ENCODE data around the gene OR6C65.

DNA sequence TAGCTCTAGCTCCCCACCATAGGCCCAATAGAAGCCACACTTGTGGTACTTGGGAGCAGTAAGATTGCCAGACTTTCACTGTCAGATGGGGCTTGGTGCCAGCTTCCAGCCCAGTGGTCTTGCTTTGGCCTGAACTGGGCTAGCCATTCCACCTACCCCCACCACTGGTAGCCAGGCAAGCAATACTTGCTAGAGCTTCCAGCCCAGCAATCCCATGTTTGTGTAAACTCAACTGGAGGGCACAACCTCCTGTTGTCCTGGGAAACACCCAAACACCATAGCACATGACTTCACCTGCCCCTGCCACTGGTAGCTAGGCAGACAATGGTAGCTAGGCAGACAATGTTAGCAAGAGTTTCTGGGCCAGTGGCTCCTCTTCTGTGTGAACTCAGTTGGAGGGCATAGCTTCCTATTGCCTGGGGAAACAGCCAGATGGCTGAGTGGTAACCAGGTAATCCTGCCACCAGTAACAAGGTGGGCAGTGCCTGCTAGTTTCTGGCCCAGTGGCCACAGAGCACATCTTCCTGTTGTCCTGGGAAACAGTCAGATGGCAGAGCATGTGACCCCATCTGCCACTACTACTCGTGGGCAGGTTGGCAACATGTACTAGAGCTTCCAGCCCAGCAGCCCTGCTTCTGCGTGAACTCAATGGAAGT, 20.1 kb downstream of the OR6C65 start:
- no peak for TF ChIP-seq POLR2A (IDR thresholded peaks at IDR 0.05)
- TF ChIP-seq, protein P1, sequence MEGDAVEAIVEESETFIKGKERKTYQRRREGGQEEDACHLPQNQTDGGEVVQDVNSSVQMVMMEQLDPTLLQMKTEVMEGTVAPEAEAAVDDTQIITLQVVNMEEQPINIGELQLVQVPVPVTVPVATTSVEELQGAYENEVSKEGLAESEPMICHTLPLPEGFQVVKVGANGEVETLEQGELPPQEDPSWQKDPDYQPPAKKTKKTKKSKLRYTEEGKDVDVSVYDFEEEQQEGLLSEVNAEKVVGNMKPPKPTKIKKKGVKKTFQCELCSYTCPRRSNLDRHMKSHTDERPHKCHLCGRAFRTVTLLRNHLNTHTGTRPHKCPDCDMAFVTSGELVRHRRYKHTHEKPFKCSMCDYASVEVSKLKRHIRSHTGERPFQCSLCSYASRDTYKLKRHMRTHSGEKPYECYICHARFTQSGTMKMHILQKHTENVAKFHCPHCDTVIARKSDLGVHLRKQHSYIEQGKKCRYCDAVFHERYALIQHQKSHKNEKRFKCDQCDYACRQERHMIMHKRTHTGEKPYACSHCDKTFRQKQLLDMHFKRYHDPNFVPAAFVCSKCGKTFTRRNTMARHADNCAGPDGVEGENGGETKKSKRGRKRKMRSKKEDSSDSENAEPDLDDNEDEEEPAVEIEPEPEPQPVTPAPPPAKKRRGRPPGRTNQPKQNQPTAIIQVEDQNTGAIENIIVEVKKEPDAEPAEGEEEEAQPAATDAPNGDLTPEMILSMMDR (IDR thresholded peaks at IDR 0.05): no peak
